ENCODE measurements around the gene PHLDA3.
A peak's percentile ranks its signal among the peaks of the same experiment; 100 is the strongest.

The PHLDA3 gene

GRCh38 chr1:201468844-201469644 is at the start of gene PHLDA3:
Gene PHLDA3, minus strand, starts transcription at chr1:201469188. Its CDS starts 402 bp downstream, at chr1:201468786.
- H3K9me3 ChIP-seq: no peaks in the 10 kb centered on the region
- in situ Hi-C loops (cut with MboI; ENCODE audit: low sequenced_read_pairs): no loop called here
- no peaks in the 10 kb centered on the region for H3K36me3 ChIP-seq (replicated peaks)
- DNase-seq (ENCODE audit: low spot score in 2 of 2): peak; percentile 74 to 89
- H3K4me1 ChIP-seq: peaks cover 2% of the 10 kb centered on the region; the same call in 1 of the 2 replicates
- no peaks in the 10 kb centered on the region for H3K27me3 ChIP-seq (ENCODE audit: low read depth)
- peak within 1 kb of the TSS; percentile 51 for H3K4me3 ChIP-seq

GRCh38 chr1:201518071-201518470 is 49.1 kb upstream of the PHLDA3 start:
- no peaks in the 10 kb centered on the region for H3K9me3 ChIP-seq
- no peaks in the 10 kb centered on the region for H3K27me3 ChIP-seq (ENCODE audit: low read depth)
- no peak for DNase-seq (ENCODE audit: low spot score in 2 of 2)
- H3K4me1 ChIP-seq: no peaks in the 10 kb centered on the region
- H3K4me3 ChIP-seq: no peak overlapping the region
- no peaks in the 10 kb centered on the region for H3K36me3 ChIP-seq (replicated peaks)
- in situ Hi-C loops (cut with MboI; ENCODE audit: low sequenced_read_pairs): loop anchor here (5.0 kb wide), 1 partner anchor 71 kb away; no protein-coding TSS in a partner anchor

- DNase-seq (ENCODE audit: low spot score in 2 of 2): no peak
- Histone ChIP-seq H3K36me3 (replicated peaks) (no peaks in the 10 kb centered on the region), H3K27me3 (ENCODE audit: low read depth) (no peaks in the 10 kb centered on the region), H3K9me3 (no peaks in the 10 kb centered on the region), H3K4me3 (no peak overlapping the region), H3K4me1 (peaks cover 2% of the 10 kb centered on the region; the same call in 1 of the 2 replicates)
- in situ Hi-C loops (cut with MboI; ENCODE audit: low sequenced_read_pairs): loop anchor here (5.0 kb wide), 1 partner anchor 70 kb away; no protein-coding TSS in a partner anchor
Observed at GRCh38 chr1:201517631-201518030, 48.6 kb upstream of the PHLDA3 start.

GRCh38 chr1:201516511-201517127 is 47.6 kb upstream of the PHLDA3 start:
- Histone ChIP-seq H3K4me3 (no peak overlapping the region), H3K4me1 (peaks cover 3% of the 10 kb centered on the region; the same call in 1 of the 2 replicates), H3K36me3 (replicated peaks) (no peaks in the 10 kb centered on the region), H3K27me3 (ENCODE audit: low read depth) (no peaks in the 10 kb centered on the region), H3K9me3 (no peaks in the 10 kb centered on the region)
- in situ Hi-C loops (cut with MboI; ENCODE audit: low sequenced_read_pairs): loop anchor here (5.0 kb wide), 1 partner anchor 69 kb away; no protein-coding TSS in a partner anchor
- DNase-seq (ENCODE audit: low spot score in 2 of 2): no peak

GRCh38 chr1:201515895-201516294 is 46.9 kb upstream of the PHLDA3 start:
- Histone ChIP-seq H3K4me1 (peaks cover 3% of the 10 kb centered on the region; the same call in 1 of the 2 replicates), H3K27me3 (ENCODE audit: low read depth) (no peaks in the 10 kb centered on the region), H3K4me3 (no peak overlapping the region), H3K36me3 (replicated peaks) (no peaks in the 10 kb centered on the region), H3K9me3 (no peaks in the 10 kb centered on the region)
- in situ Hi-C loops (cut with MboI; ENCODE audit: low sequenced_read_pairs): loop anchor here (5.0 kb wide), 1 partner anchor 69 kb away; no protein-coding TSS in a partner anchor
- no peak for DNase-seq (ENCODE audit: low spot score in 2 of 2)

- Histone ChIP-seq H3K36me3 (replicated peaks) (no peaks in the 10 kb centered on the region), H3K27me3 (ENCODE audit: low read depth) (no peaks in the 10 kb centered on the region), H3K9me3 (no peaks in the 10 kb centered on the region), H3K4me3 (no peak overlapping the region), H3K4me1 (peaks cover 3% of the 10 kb centered on the region; the same call in 1 of the 2 replicates)
- in situ Hi-C loops (cut with MboI; ENCODE audit: low sequenced_read_pairs): loop anchor here (5.0 kb wide), 1 partner anchor 68 kb away; no protein-coding TSS in a partner anchor
- DNase-seq (ENCODE audit: low spot score in 2 of 2): no peak
Observed at GRCh38 chr1:201515062-201515750, 46.2 kb upstream of the PHLDA3 start.

GRCh38 chr1:201514466-201514865 is 45.5 kb upstream of the PHLDA3 start:
- Histone ChIP-seq H3K4me3 (no peak overlapping the region), H3K9me3 (no peaks in the 10 kb centered on the region), H3K36me3 (replicated peaks) (no peaks in the 10 kb centered on the region), H3K4me1 (peaks cover 3% of the 10 kb centered on the region; the same call in 1 of the 2 replicates), H3K27me3 (ENCODE audit: low read depth) (no peaks in the 10 kb centered on the region)
- in situ Hi-C loops (cut with MboI; ENCODE audit: low sequenced_read_pairs): no loop called here
- DNase-seq (ENCODE audit: low spot score in 2 of 2): no peak

GRCh38 chr1:201513498-201514243 is 44.7 kb upstream of the PHLDA3 start:
- Histone ChIP-seq H3K4me3 (no peak overlapping the region), H3K4me1 (peaks cover 3% of the 10 kb centered on the region; the same call in 1 of the 2 replicates), H3K36me3 (replicated peaks) (no peaks in the 10 kb centered on the region), H3K27me3 (ENCODE audit: low read depth) (no peaks in the 10 kb centered on the region), H3K9me3 (no peaks in the 10 kb centered on the region)
- no peak for DNase-seq (ENCODE audit: low spot score in 2 of 2)
- in situ Hi-C loops (cut with MboI; ENCODE audit: low sequenced_read_pairs): no loop called here

- Histone ChIP-seq H3K4me3 (no peak overlapping the region), H3K27me3 (ENCODE audit: low read depth) (no peaks in the 10 kb centered on the region), H3K9me3 (no peaks in the 10 kb centered on the region), H3K36me3 (replicated peaks) (no peaks in the 10 kb centered on the region), H3K4me1 (peaks cover 7% of the 10 kb centered on the region)
- no peak for DNase-seq (ENCODE audit: low spot score in 2 of 2)
- in situ Hi-C loops (cut with MboI; ENCODE audit: low sequenced_read_pairs): no loop called here
Observed at GRCh38 chr1:201511941-201512539, 43.1 kb upstream of the PHLDA3 start.

GRCh38 chr1:201511396-201511940 is 42.5 kb upstream of the PHLDA3 start:
- DNase-seq (ENCODE audit: low spot score in 2 of 2): no peak
- Histone ChIP-seq H3K27me3 (ENCODE audit: low read depth) (no peaks in the 10 kb centered on the region), H3K36me3 (replicated peaks) (no peaks in the 10 kb centered on the region), H3K9me3 (no peaks in the 10 kb centered on the region), H3K4me1 (peaks cover 9% of the 10 kb centered on the region), H3K4me3 (no peak overlapping the region)
- in situ Hi-C loops (cut with MboI; ENCODE audit: low sequenced_read_pairs): no loop called here

- no peaks in the 10 kb centered on the region for H3K27me3 ChIP-seq (ENCODE audit: low read depth)
- peaks cover 17% of the 10 kb centered on the region for H3K4me1 ChIP-seq
- H3K36me3 ChIP-seq (replicated peaks): no peaks in the 10 kb centered on the region
- no peaks in the 10 kb centered on the region for H3K9me3 ChIP-seq
- DNase-seq (ENCODE audit: low spot score in 2 of 2): no peak
- in situ Hi-C loops (cut with MboI; ENCODE audit: low sequenced_read_pairs): no loop called here
- H3K4me3 ChIP-seq: no peak overlapping the region
Observed at GRCh38 chr1:201510734-201511133, 41.7 kb upstream of the PHLDA3 start.

GRCh38 chr1:201509601-201510374 is 40.8 kb upstream of the PHLDA3 start:
- Histone ChIP-seq H3K4me3 (no peak overlapping the region), H3K4me1 (peaks cover 19% of the 10 kb centered on the region), H3K36me3 (replicated peaks) (no peaks in the 10 kb centered on the region), H3K27me3 (ENCODE audit: low read depth) (no peaks in the 10 kb centered on the region), H3K9me3 (no peaks in the 10 kb centered on the region)
- in situ Hi-C loops (cut with MboI; ENCODE audit: low sequenced_read_pairs): no loop called here
- no peak for DNase-seq (ENCODE audit: low spot score in 2 of 2)

Measured in HAP-1 (cell line).